Activated CD8-positive, alpha-beta T cell treated with anti-CD3 and anti-CD28 coated beads, Interleukin-2, amount 10 ng/mL, durations not matched to agents 7 days and 5 days (primary cell): Measurements from ENCODE around the gene COLQ. TPM values are rescaled to one million over a fixed set of nuclear protein-coding genes. Genes with fewer than 3 reads are reported as not detected.

Experiments
- ATAC-seq: fragments of 150-1000 bp; cut with Tn5 transposase; one replicate; pipeline ENCODE4 v1.10.0; 2021; ENCODE audit warnings: moderate library complexity
- CTCF ChIA-PET: fragments of 350-600 bp; sonication (Branson Sonifier 250); formaldehyde crosslinking; loops from one replicate; lab custom pipeline; 2021; ENCODE audit warnings: antibody characterized with exemption; lab: Charles Lee
- POLR2A ChIA-PET: fragments of 350-600 bp; sonication (Branson Sonifier 250); formaldehyde crosslinking; loops from one replicate; lab custom pipeline; 2021; ENCODE audit warnings: antibody characterized with exemption; lab: Charles Lee
- DNase-seq: peaks from one replicate; pipeline ENCODE4 v3.0.0-alpha.2; 2020
- H3K27ac Mint-ChIP-seq: one replicate; pipeline ENCODE4 v1.8.0; 2021; ENCODE audit warnings: mild to moderate bottlenecking, mixed read lengths
- H3K27me3 Mint-ChIP-seq: one replicate; pipeline ENCODE4 v1.8.0; 2021; ENCODE audit warnings: low read depth, mixed read lengths
- H3K36me3 Mint-ChIP-seq: one replicate; pipeline ENCODE4 v1.8.0; 2021; ENCODE audit warnings: low read depth, mixed read lengths
- H3K4me1 Mint-ChIP-seq: one replicate; pipeline ENCODE4 v1.8.0; 2021; ENCODE audit warnings: low read depth, mixed read lengths
- H3K4me3 Mint-ChIP-seq: one replicate; pipeline ENCODE4 v1.8.0; 2021; ENCODE audit warnings: mild to moderate bottlenecking, mixed read lengths
- H3K9me3 Mint-ChIP-seq: one replicate; pipeline ENCODE4 v1.8.0; 2022; ENCODE audit warnings: mixed read lengths; ENCODE audit not compliant: insufficient read depth
- total RNA-seq, 2 experiments: library from RNA; stranded (reverse); gene quantifications; one replicate each; pipeline ENCODE4 v1.2.3, GENCODE V29; 2021

Gene COLQ
- 1 to 10 TPM; 5.3 to 6.0 TPM for total RNA-seq

GRCh38 chr3:15521573-15521965, at the start of gene COLQ:
TSS of gene COLQ (minus strand) at chr3:15521706. CDS start at chr3:15521625, 81 bp downstream.
- Mint-ChIP-seq H3K4me3 (peak within 1 kb of the TSS; percentile 67), H3K27ac (peak within 1 kb of the TSS; percentile 71), H3K27me3 (no peaks in the 10 kb centered on the region), H3K36me3 (peaks cover 2% of the 10 kb centered on the region), H3K9me3 (no peaks in the 10 kb centered on the region), H3K4me1 (peaks cover 26% of the 10 kb centered on the region)
- no peak for DNase-seq
- POLR2A ChIA-PET = interaction anchor here (0.7 to 1.1 kb wide), 3 partner anchors 14 to 47 kb away, joined by 3 read pairs; no protein-coding TSS in a partner anchor
- ATAC-seq = no peak
- CTCF ChIA-PET = interaction anchor here (1.1 to 1.4 kb wide), 3 partner anchors 24 to 44 kb away, joined by 3 to 6 read pairs (median 4); no protein-coding TSS in a partner anchor

GRCh38 chr3:15563190-15563589, 41.7 kb upstream of the COLQ start:
- Mint-ChIP-seq H3K27ac (no peak overlapping the region), H3K4me3 (no peak overlapping the region), H3K4me1 (peaks cover 7% of the 10 kb centered on the region), H3K36me3 (peaks cover 39% of the 10 kb centered on the region), H3K9me3 (no peaks in the 10 kb centered on the region), H3K27me3 (no peaks in the 10 kb centered on the region)
- no peak for DNase-seq
- ATAC-seq = no peak
- POLR2A ChIA-PET = no interaction called here
- CTCF ChIA-PET = no interaction called here

GRCh38 chr3:15562560-15562959, 41.1 kb upstream of the COLQ start:
- no peak overlapping the region for H3K4me3 Mint-ChIP-seq
- ATAC-seq (no peak), DNase-seq (no peak)
- POLR2A ChIA-PET = no interaction called here
- no peaks in the 10 kb centered on the region for H3K27me3 Mint-ChIP-seq
- H3K4me1 Mint-ChIP-seq = peaks cover 8% of the 10 kb centered on the region
- H3K36me3 Mint-ChIP-seq = peaks cover 33% of the 10 kb centered on the region
- H3K9me3 Mint-ChIP-seq = no peaks in the 10 kb centered on the region
- CTCF ChIA-PET = no interaction called here
- no peak overlapping the region for H3K27ac Mint-ChIP-seq

- H3K27me3 Mint-ChIP-seq = no peaks in the 10 kb centered on the region
- CTCF ChIA-PET = interaction anchor here (0.6 to 4.3 kb wide), 10 partner anchors 10 to 356 kb away, joined by 3 to 43 read pairs (median 8); no protein-coding TSS in a partner anchor
- peaks cover 23% of the 10 kb centered on the region for H3K36me3 Mint-ChIP-seq
- no peaks in the 10 kb centered on the region for H3K9me3 Mint-ChIP-seq
- peaks cover 27% of the 10 kb centered on the region for H3K4me1 Mint-ChIP-seq
- no peak for ATAC-seq
- POLR2A ChIA-PET = interaction anchor here (0.6 to 1.2 kb wide), 2 partner anchors 43 to 95 kb away, joined by 3 read pairs; partner anchors contain the start of genes BTD and HACL1
- DNase-seq = no peak
- no peak overlapping the region for H3K4me3 Mint-ChIP-seq
- no peak overlapping the region for H3K27ac Mint-ChIP-seq
These were observed 37.1 kb upstream of the COLQ start for GRCh38 chr3:15558581-15558980.

- peak; percentile 95 for ATAC-seq
- Mint-ChIP-seq H3K4me1 (peaks cover 30% of the 10 kb centered on the region), H3K27me3 (no peaks in the 10 kb centered on the region), H3K4me3 (no peak overlapping the region), H3K36me3 (peaks cover 21% of the 10 kb centered on the region), H3K9me3 (no peaks in the 10 kb centered on the region), H3K27ac (peak overlapping the region; percentile 69)
- POLR2A ChIA-PET = interaction anchor here (0.7 to 1.6 kb wide), 3 partner anchors 44 to 295 kb away, joined by 3 to 4 read pairs (median 3); partner anchors contain the start of genes BTD and HACL1
- DNase-seq = peak; percentile 87
- CTCF ChIA-PET = interaction anchor here (0.6 to 4.3 kb wide), 28 partner anchors 9 to 438 kb away, joined by 3 to 43 read pairs (median 6); partner anchors contain the start of genes CAPN7 and COLQ
These were observed 36.0 kb upstream of the COLQ start for GRCh38 chr3:15557511-15557946.

GRCh38 chr3:15556512-15556911, 35.0 kb upstream of the COLQ start:
- DNase-seq (peak; percentile 29), ATAC-seq (peak; percentile 62)
- H3K36me3 Mint-ChIP-seq = peaks cover 19% of the 10 kb centered on the region
- H3K27me3 Mint-ChIP-seq = no peaks in the 10 kb centered on the region
- ChIA-PET POLR2A (interaction anchor here (0.9 to 1.6 kb wide), 4 partner anchors 20 to 126 kb away, joined by 3 to 5 read pairs (median 4); no protein-coding TSS in a partner anchor), CTCF (interaction anchor here (0.6 to 4.3 kb wide), 35 partner anchors 9 to 357 kb away, joined by 3 to 43 read pairs (median 4); partner anchors contain the start of genes CAPN7, COLQ, EAF1 and METTL6)
- H3K4me1 Mint-ChIP-seq = peaks cover 34% of the 10 kb centered on the region
- peak overlapping the region; percentile 33 for H3K4me3 Mint-ChIP-seq
- H3K9me3 Mint-ChIP-seq = no peaks in the 10 kb centered on the region
- H3K27ac Mint-ChIP-seq = peak overlapping the region; percentile 82

- CTCF ChIA-PET = no interaction called here
These were observed 32.2 kb upstream of the COLQ start for GRCh38 chr3:15553749-15554148.

GRCh38 chr3:15551902-15552301, 30.4 kb upstream of the COLQ start:
- POLR2A ChIA-PET = no interaction called here
- Mint-ChIP-seq H3K27me3 (peaks cover under 1% of the 10 kb centered on the region), H3K9me3 (peaks cover 8% of the 10 kb centered on the region), H3K4me3 (no peak overlapping the region), H3K36me3 (peaks cover 27% of the 10 kb centered on the region), H3K4me1 (peaks cover 23% of the 10 kb centered on the region), H3K27ac (peak overlapping the region; percentile 45)
- DNase-seq (no peak), ATAC-seq (no peak)
- CTCF ChIA-PET = no interaction called here

More at GRCh38 chr3:15553749-15554148, 32.2 kb upstream of the COLQ start:
- H3K9me3 Mint-ChIP-seq = no peaks in the 10 kb centered on the region
- POLR2A ChIA-PET = no interaction called here
- H3K4me3 Mint-ChIP-seq = no peak overlapping the region
- H3K27me3 Mint-ChIP-seq = no peaks in the 10 kb centered on the region
- H3K4me1 Mint-ChIP-seq = peaks cover 34% of the 10 kb centered on the region
- no peak overlapping the region for H3K27ac Mint-ChIP-seq
- ATAC-seq = no peak
- H3K36me3 Mint-ChIP-seq = peaks cover 23% of the 10 kb centered on the region
- DNase-seq = no peak

GRCh38 chr3:15549846-15550245, 28.3 kb upstream of the COLQ start:
- Mint-ChIP-seq H3K4me3 (no peak overlapping the region), H3K27ac (no peak overlapping the region), H3K4me1 (peaks cover 13% of the 10 kb centered on the region), H3K27me3 (peaks cover 7% of the 10 kb centered on the region), H3K9me3 (peaks cover 19% of the 10 kb centered on the region), H3K36me3 (peaks cover 30% of the 10 kb centered on the region)
- POLR2A ChIA-PET = no interaction called here
- ATAC-seq (no peak), DNase-seq (no peak)
- CTCF ChIA-PET = no interaction called here

GRCh38 chr3:15542614-15543013, 21.1 kb upstream of the COLQ start:
- H3K27me3 Mint-ChIP-seq = peaks cover 7% of the 10 kb centered on the region

GRCh38 chr3:15541371-15541770, 19.9 kb upstream of the COLQ start:
- Mint-ChIP-seq H3K4me1 (peaks cover 68% of the 10 kb centered on the region), H3K36me3 (peaks cover 40% of the 10 kb centered on the region), H3K27ac (peak overlapping the region; percentile 69), H3K9me3 (peaks cover 8% of the 10 kb centered on the region), H3K4me3 (no peak overlapping the region), H3K27me3 (peaks cover 3% of the 10 kb centered on the region)
- CTCF ChIA-PET = interaction anchor here (0.8 to 3.8 kb wide), 4 partner anchors 15 to 136 kb away, joined by 3 to 19 read pairs (median 4); no protein-coding TSS in a partner anchor
- DNase-seq (no peak), ATAC-seq (no peak)
- POLR2A ChIA-PET = interaction anchor here (0.9 kb wide), 1 partner anchor 19 kb away, joined by 3 read pairs; no protein-coding TSS in a partner anchor

More at GRCh38 chr3:15542614-15543013, 21.1 kb upstream of the COLQ start:
- no peak for ATAC-seq
- no peak for DNase-seq
- Mint-ChIP-seq H3K27ac (no peak overlapping the region), H3K4me1 (peaks cover 55% of the 10 kb centered on the region), H3K36me3 (peaks cover 43% of the 10 kb centered on the region), H3K9me3 (peaks cover 20% of the 10 kb centered on the region), H3K4me3 (no peak overlapping the region)
- ChIA-PET CTCF (interaction anchor here (3.8 kb wide), 1 partner anchor 14 kb away, joined by 19 read pairs; no protein-coding TSS in a partner anchor), POLR2A (no interaction called here)

GRCh38 chr3:15539066-15539465, 17.6 kb upstream of the COLQ start:
- H3K36me3 Mint-ChIP-seq = peaks cover 34% of the 10 kb centered on the region
- no peak overlapping the region for H3K4me3 Mint-ChIP-seq
- peaks cover 78% of the 10 kb centered on the region for H3K4me1 Mint-ChIP-seq

More at GRCh38 chr3:15539066-15539465, 17.6 kb upstream of the COLQ start:
- ATAC-seq (no peak), DNase-seq (no peak)
- no peaks in the 10 kb centered on the region for H3K27me3 Mint-ChIP-seq
- POLR2A ChIA-PET = no interaction called here
- CTCF ChIA-PET = no interaction called here
- peaks cover 3% of the 10 kb centered on the region for H3K9me3 Mint-ChIP-seq
- peak overlapping the region; percentile 53 for H3K27ac Mint-ChIP-seq
